B cell (primary cell): ENCODE results near the gene FNDC5. TPM values are rescaled to one million over a fixed set of nuclear protein-coding genes. Genes with fewer than 3 reads are reported as not detected.

Experiments
- ATAC-seq: fragments of 200-7000 bp; cut with Tn5 transposase; one replicate; pipeline ENCODE4 v1.10.0; 2021; ENCODE audit warnings: low read depth, mild to moderate bottlenecking, moderate number of reproducible peaks, moderate library complexity
- CTCF ChIA-PET: fragments of 350-600 bp; sonication (Branson Sonifier 250); formaldehyde crosslinking; loops from one replicate; lab custom pipeline; 2021; ENCODE audit warnings: antibody characterized with exemption, inconsistent platforms; lab: Charles Lee
- POLR2A ChIA-PET: fragments of 350-600 bp; sonication (Branson Sonifier 250); formaldehyde crosslinking; loops from one replicate; lab custom pipeline; 2021; ENCODE audit warnings: antibody characterized with exemption; lab: Charles Lee
- DNase-seq: peaks from one replicate; pipeline ENCODE4 v3.0.0; 2013
- H2AFZ ChIP-seq: 2 replicates; pipeline ENCODE4 v1.6.1; 2012; ENCODE audit warnings: mild to moderate bottlenecking, low read depth, low read length; ENCODE audit not compliant: insufficient read depth, poor library complexity, severe bottlenecking
- H3K27ac ChIP-seq, 2 donors: 1 replicate in 1 of 2; 2 replicates in 1 of 2; pipeline ENCODE4 v1.5.1; 2012 to 2013; ENCODE audit warnings: low read length in 2 of 2, mild to moderate bottlenecking in 2 of 2, moderate library complexity in 1 of 2
- H3K27me3 ChIP-seq, 4 experiments: fragments of 200-600 bp in 1 of 4; sonication (generic) in 1 of 4; replicated peaks in 1 of 4; 1 replicate in 2 of 4; 2 replicates in 2 of 4; pipeline versions ENCODE4 v1.6.1 to v1.7.0; 2013 to 2016; ENCODE audit warnings: low read length in 3 of 4, mild to moderate bottlenecking in 2 of 4, mixed read lengths in 1 of 4, moderate library complexity in 1 of 4; ENCODE audit not compliant: insufficient read depth in 4 of 4, control insufficient read depth in 3 of 4; ENCODE audit errors: control extremely low read depth in 1 of 4
- H3K36me3 ChIP-seq, 2 experiments: replicated peaks in 1 of 2; 1 replicate in 1 of 2; 2 replicates in 1 of 2; pipeline versions ENCODE4 v1.6.1 to v1.7.1; 2013; ENCODE audit warnings: low read length in 1 of 2; ENCODE audit not compliant: insufficient read depth in 2 of 2, control insufficient read depth in 1 of 2; ENCODE audit errors: control extremely low read depth in 1 of 2, extremely low read depth in 1 of 2
- H3K4me1 ChIP-seq, 2 donors: fragments of 200-600 bp in 1 of 2; sonication (generic) in 1 of 2; 1 replicate in 1 of 2; 2 replicates in 1 of 2; pipeline versions ENCODE4 v1.5.1 to v1.6.1; 2013 to 2017; ENCODE audit warnings: low read length in 2 of 2; ENCODE audit not compliant: control insufficient read depth in 2 of 2, insufficient read depth in 2 of 2
- H3K4me2 ChIP-seq: replicated peaks from 2 replicates; pipeline ENCODE3; 2012; ENCODE audit warnings: mild to moderate bottlenecking, low read depth, low read length; ENCODE audit not compliant: poor library complexity, severe bottlenecking
- H3K4me3 ChIP-seq, 5 experiments: fragments of 200-600 bp in 1 of 5; sonication (generic) in 1 of 5; 1 replicate in 3 of 5; 2 replicates in 2 of 5; pipeline versions ENCODE4 v1.5.1 to v1.7.0; 2011 to 2016; ENCODE audit warnings: low read length in 4 of 5, mild to moderate bottlenecking in 4 of 5, low read depth in 2 of 5, control low read depth in 1 of 5, moderate library complexity in 1 of 5; ENCODE audit not compliant: insufficient read depth in 1 of 5; ENCODE audit errors: control extremely low read depth in 1 of 5, extremely low read depth in 1 of 5
- H3K79me2 ChIP-seq: fragments of 200-600 bp; sonication (generic); one replicate; pipeline ENCODE4 v1.6.0; 2016; ENCODE audit warnings: low read length; ENCODE audit not compliant: control insufficient read depth, insufficient read depth
- H3K9ac ChIP-seq: fragments of 200-600 bp; sonication (generic); 2 replicates; pipeline ENCODE4 v1.6.1; 2017; ENCODE audit warnings: mild to moderate bottlenecking, low read length, moderate library complexity
- H3K9me3 ChIP-seq, 3 donors: one replicate each; pipeline versions ENCODE4 v1.6.1 to v1.7.1; 2013; ENCODE audit warnings: low read length in 2 of 3; ENCODE audit not compliant: control insufficient read depth in 2 of 3, insufficient read depth in 1 of 3; ENCODE audit errors: control extremely low read depth in 1 of 3
- H4K20me1 ChIP-seq: 2 replicates; pipeline ENCODE4 v1.6.0; 2012; ENCODE audit warnings: mild to moderate bottlenecking, low read length; ENCODE audit not compliant: insufficient read depth, control insufficient read depth, poor library complexity, severe bottlenecking
- H3K27ac Mint-ChIP-seq: one replicate; pipeline ENCODE4 v1.8.0; 2021; ENCODE audit warnings: mixed read lengths
- H3K27me3 Mint-ChIP-seq: one replicate; pipeline ENCODE4 v1.8.0; 2021; ENCODE audit warnings: mixed read lengths
- H3K4me1 Mint-ChIP-seq: one replicate; pipeline ENCODE4 v1.8.0; 2021; ENCODE audit warnings: mixed read lengths
- H3K4me3 Mint-ChIP-seq: one replicate; pipeline ENCODE4 v1.8.0; 2021; ENCODE audit warnings: mixed read lengths
- H3K9me3 Mint-ChIP-seq: one replicate; pipeline ENCODE4 v1.8.0; 2022; ENCODE audit warnings: mixed read lengths; ENCODE audit not compliant: insufficient read depth
- EZH2 ChIP-seq: IDR thresholded peaks from 2 replicates; pipeline ENCODE4 v1.6.1; 2012; ENCODE audit warnings: borderline replicate concordance, low read depth, mild to moderate bottlenecking, moderate library complexity, low read length; ENCODE audit not compliant: insufficient read depth, poor library complexity, severe bottlenecking
- WGBS: methylation state at CpG from one replicate; pipeline ENCODE4 v1.1.5; 2013; ENCODE audit warnings: missing lambda C conversion rate; ENCODE audit not compliant: insufficient coverage; 5-methylcytosine and 5-hydroxymethylcytosine counted together
- intact Hi-C: fragments of 100-400 bp; cut with micrococcal nuclease; formaldehyde crosslinking; loops from one replicate; pipeline ENCODE4 v1.10.0; 2022
- polyA plus RNA-seq: library from polyadenylated mRNA; depleted of rRNA; stranded (reverse); fragments of >200 nt; gene quantifications from 2 replicates; pipeline ENCODE4 v1.2.3, GENCODE V29; 2012
- total RNA-seq, 2 donors: library from RNA; stranded (reverse); fragments of 120-200 nt in 1 of 2; gene quantifications; 1 replicate in 1 of 2; 2 replicates in 1 of 2; pipeline versions ENCODE4 v1.2.3 to v1.2.4, GENCODE V29; 2013 to 2022
- TF ChIP-seq, protein P1 (sequence below): fragments of 200-600 bp; IDR thresholded peaks from one replicate; pipeline ENCODE4 v1.8.0; 2022; ENCODE audit warnings: antibody characterized with exemption, mild to moderate bottlenecking

FNDC5 gene
- total and polyA plus RNA-seq, 2 donors (not counting 1 experiment from before 2014, with no cell fraction given) = 0.76 to 2.1 TPM

DNA sequence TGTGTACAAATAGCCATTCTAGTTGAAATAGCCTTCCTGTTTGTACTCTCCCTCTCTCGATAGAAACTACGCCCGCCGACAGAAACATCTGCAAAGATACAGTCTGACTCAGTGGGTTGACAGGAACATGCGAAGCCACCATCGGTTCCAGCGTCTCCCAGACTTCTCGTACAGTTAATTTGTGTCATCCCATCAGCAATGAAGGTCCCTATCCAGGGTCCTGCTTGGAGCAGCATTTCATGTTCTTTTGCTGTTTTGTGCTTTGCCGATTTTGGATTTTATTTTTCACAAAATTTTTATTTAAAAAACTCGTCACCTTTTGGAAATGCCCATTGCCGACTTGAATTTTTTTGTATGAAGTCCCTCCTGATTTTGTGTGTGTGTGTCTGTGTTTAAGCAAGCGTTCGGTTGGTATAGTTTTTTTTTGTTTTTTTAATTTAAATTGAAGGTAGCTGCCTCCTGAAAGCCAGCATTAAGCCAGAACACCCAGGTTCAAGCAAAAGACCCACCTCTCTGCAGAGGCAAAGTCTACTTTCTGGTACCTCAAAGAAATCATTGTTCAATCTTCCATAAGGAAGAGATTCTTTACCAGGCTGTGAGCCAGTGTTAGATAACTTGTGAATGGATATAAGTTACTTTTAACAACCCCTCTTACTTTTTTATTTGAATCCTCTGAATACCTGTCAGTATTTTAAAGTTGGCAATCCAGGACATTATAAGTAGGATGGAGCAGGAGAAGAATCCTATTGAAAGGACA lies 14.7 kb downstream of the FNDC5 start:
- CTCF ChIA-PET = no interaction called here

More for the DNA sequence above, 14.7 kb downstream of the FNDC5 start:
- no peaks in the 10 kb centered on the region for H3K4me1 ChIP-seq
- no peak for TF ChIP-seq EZH2
- TF ChIP-seq, protein P1, sequence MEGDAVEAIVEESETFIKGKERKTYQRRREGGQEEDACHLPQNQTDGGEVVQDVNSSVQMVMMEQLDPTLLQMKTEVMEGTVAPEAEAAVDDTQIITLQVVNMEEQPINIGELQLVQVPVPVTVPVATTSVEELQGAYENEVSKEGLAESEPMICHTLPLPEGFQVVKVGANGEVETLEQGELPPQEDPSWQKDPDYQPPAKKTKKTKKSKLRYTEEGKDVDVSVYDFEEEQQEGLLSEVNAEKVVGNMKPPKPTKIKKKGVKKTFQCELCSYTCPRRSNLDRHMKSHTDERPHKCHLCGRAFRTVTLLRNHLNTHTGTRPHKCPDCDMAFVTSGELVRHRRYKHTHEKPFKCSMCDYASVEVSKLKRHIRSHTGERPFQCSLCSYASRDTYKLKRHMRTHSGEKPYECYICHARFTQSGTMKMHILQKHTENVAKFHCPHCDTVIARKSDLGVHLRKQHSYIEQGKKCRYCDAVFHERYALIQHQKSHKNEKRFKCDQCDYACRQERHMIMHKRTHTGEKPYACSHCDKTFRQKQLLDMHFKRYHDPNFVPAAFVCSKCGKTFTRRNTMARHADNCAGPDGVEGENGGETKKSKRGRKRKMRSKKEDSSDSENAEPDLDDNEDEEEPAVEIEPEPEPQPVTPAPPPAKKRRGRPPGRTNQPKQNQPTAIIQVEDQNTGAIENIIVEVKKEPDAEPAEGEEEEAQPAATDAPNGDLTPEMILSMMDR = no peak
- 99% methylated on average over 8 of the region's 13 CpGs for WGBS
- no peaks in the 10 kb centered on the region for H4K20me1 ChIP-seq
- ATAC-seq = no peak
- no peak for DNase-seq
- intact Hi-C loops = no loop called here
- no peak overlapping the region for H2AFZ ChIP-seq
- no peaks in the 10 kb centered on the region for H3K27me3 ChIP-seq
- H3K36me3 ChIP-seq = peaks cover 26 to 75% of the 10 kb centered on the region in 2 experiments
- Mint-ChIP-seq H3K4me1 (no peaks in the 10 kb centered on the region), H3K9me3 (no peaks in the 10 kb centered on the region), H3K27ac (no peak overlapping the region), H3K27me3 (no peaks in the 10 kb centered on the region), H3K4me3 (no peak overlapping the region)
- no peak overlapping the region for H3K9ac ChIP-seq
- no peak overlapping the region for H3K4me2 ChIP-seq
- POLR2A ChIA-PET = no interaction called here
- H3K9me3 ChIP-seq = no peaks in the 10 kb centered on the region
- H3K27ac ChIP-seq = no peak overlapping the region
- H3K79me2 ChIP-seq = no peaks in the 10 kb centered on the region
- H3K4me3 ChIP-seq = no peak overlapping the region
